CD8-positive, alpha-beta memory T cell (primary cell): Measurements from ENCODE around the gene FAM209A. TPM values are rescaled to one million over a fixed set of nuclear protein-coding genes. Genes with fewer than 3 reads are reported as not detected.
"Not testable (repeated sequence)": the region's sequence is repeated elsewhere in the genome, so short reads cannot be mapped to it uniquely, and the experiment has no call there.

Source experiments
- CTCF ChIA-PET: fragments of 350-600 bp; sonication (Branson Sonifier 250); formaldehyde crosslinking; loops from one replicate; lab custom pipeline; 2021; ENCODE audit warnings: antibody characterized with exemption; lab: Charles Lee
- POLR2A ChIA-PET: fragments of 350-600 bp; sonication (Branson Sonifier 250); formaldehyde crosslinking; loops from one replicate; lab custom pipeline; 2021; ENCODE audit warnings: antibody characterized with exemption; lab: Charles Lee
- DNase-seq, 5 donors: peaks; one replicate each; pipeline versions ENCODE4 v3.0.0 to v3.0.0-alpha.2; 2020 to 2022; ENCODE audit warnings: mixed read lengths in 1 of 5
- H3K27ac ChIP-seq: one replicate; pipeline ENCODE4 v1.7.0; 2013; ENCODE audit warnings: low read depth, mild to moderate bottlenecking, low read length, moderate library complexity
- H3K27me3 ChIP-seq: 2 replicates; pipeline ENCODE4 v1.7.0; 2013; ENCODE audit warnings: low read length, mild to moderate bottlenecking; ENCODE audit not compliant: insufficient read depth, poor library complexity, severe bottlenecking
- H3K36me3 ChIP-seq: 2 replicates; pipeline ENCODE4 v1.7.0; 2013; ENCODE audit warnings: mild to moderate bottlenecking, low read length, moderate library complexity; ENCODE audit not compliant: insufficient read depth
- H3K4me1 ChIP-seq: 2 replicates; pipeline ENCODE4 v1.7.0; 2013; ENCODE audit warnings: mild to moderate bottlenecking, low read length, moderate library complexity; ENCODE audit not compliant: insufficient read depth
- H3K4me3 ChIP-seq: 2 replicates; pipeline ENCODE4 v1.7.0; 2013; ENCODE audit warnings: mild to moderate bottlenecking, low read length
- H3K9me3 ChIP-seq: 2 replicates; pipeline ENCODE4 v1.7.0; 2013; ENCODE audit warnings: mild to moderate bottlenecking, low read length
- H3K27ac Mint-ChIP-seq, 8 donors: one replicate each; pipeline ENCODE4 v1.8.0; 2020 to 2021; ENCODE audit warnings: mixed read lengths in 8 of 8, mild to moderate bottlenecking in 6 of 8, inconsistent platforms in 3 of 8, moderate library complexity in 3 of 8
- H3K27me3 Mint-ChIP-seq, 2 donors: one replicate each; pipeline ENCODE4 v1.8.0; 2020 to 2021; ENCODE audit warnings: mixed read lengths in 2 of 2, mild to moderate bottlenecking in 1 of 2, moderate library complexity in 1 of 2
- H3K36me3 Mint-ChIP-seq, 3 donors: one replicate each; pipeline ENCODE4 v1.8.0; 2020 to 2021; ENCODE audit warnings: mixed read lengths in 3 of 3, inconsistent platforms in 1 of 3, mild to moderate bottlenecking in 1 of 3
- H3K4me1 Mint-ChIP-seq, 3 donors: one replicate each; pipeline ENCODE4 v1.8.0; 2020 to 2021; ENCODE audit warnings: mixed read lengths in 3 of 3, inconsistent platforms in 1 of 3, mild to moderate bottlenecking in 1 of 3
- H3K4me3 Mint-ChIP-seq, 7 donors: one replicate each; pipeline ENCODE4 v1.8.0; 2020 to 2021; ENCODE audit warnings: mixed read lengths in 7 of 7, mild to moderate bottlenecking in 6 of 7, moderate library complexity in 4 of 7, inconsistent platforms in 2 of 7
- H3K9me3 Mint-ChIP-seq, 5 donors: one replicate each; pipeline ENCODE4 v1.8.0; 2020 to 2022; ENCODE audit warnings: mixed read lengths in 5 of 5, mild to moderate bottlenecking in 3 of 5, moderate library complexity in 2 of 5, inconsistent platforms in 1 of 5
- polyA plus RNA-seq: library from polyadenylated mRNA; unstranded; fragments of 300-500 nt; fragmentation: Illumina TruSeq; gene quantifications from one replicate; pipeline ENCODE4 v1.2.3, GENCODE V29; 2021
- total RNA-seq, 2 experiments: library from RNA; stranded (reverse); gene quantifications; one replicate each; pipeline ENCODE4 v1.2.3, GENCODE V29; 2021

The FAM209A gene
- total and polyA plus RNA-seq, 3 experiments from 2014 or later, result 0.33 to 1.2 (median 1.0) TPM

DNA sequence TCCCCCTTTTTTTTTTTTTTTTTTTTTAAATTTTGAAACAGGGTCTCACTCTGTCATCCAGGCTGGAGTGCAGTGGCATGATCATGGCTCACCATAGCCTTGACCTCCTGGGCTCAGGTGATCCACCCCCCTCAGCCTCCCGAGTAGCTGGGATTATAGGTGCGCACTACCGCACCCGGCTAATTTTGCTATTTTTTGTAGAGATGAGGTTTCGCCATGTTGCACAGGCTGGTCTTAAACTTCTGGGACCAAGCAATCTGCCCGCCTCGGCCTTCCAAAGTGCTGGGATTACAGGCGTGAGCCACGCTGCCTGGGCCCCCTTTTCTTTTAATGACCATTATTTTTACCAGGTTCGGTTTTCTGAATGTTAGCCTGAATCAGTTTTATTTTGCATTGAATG is 5.0 kb upstream of the FAM209A start:
- H3K4me3 Mint-ChIP-seq, result no peak overlapping the region
- Histone ChIP-seq H3K27me3 (no peaks in the 10 kb centered on the region), H3K4me3 (no peak overlapping the region), H3K9me3 (peaks cover 15% of the 10 kb centered on the region), H3K27ac (no peak overlapping the region), H3K4me1 (no peaks in the 10 kb centered on the region), H3K36me3 (peaks cover 34% of the 10 kb centered on the region)
- H3K27me3 Mint-ChIP-seq, result peaks cover 0 to 1% of the 10 kb centered on the region in 2 donors
- DNase-seq, result no peak
- H3K27ac Mint-ChIP-seq, result no peak overlapping the region
- peaks cover 3 to 8% (median 5%) of the 10 kb centered on the region in 3 donors for H3K4me1 Mint-ChIP-seq
- H3K9me3 Mint-ChIP-seq, result peaks cover 19 to 43% (median 30%) of the 10 kb centered on the region in 5 donors
- ChIA-PET POLR2A (no interaction called here), CTCF (no interaction called here)
- H3K36me3 Mint-ChIP-seq, result peaks cover 37 to 71% (median 59%) of the 10 kb centered on the region in 3 donors

DNA sequence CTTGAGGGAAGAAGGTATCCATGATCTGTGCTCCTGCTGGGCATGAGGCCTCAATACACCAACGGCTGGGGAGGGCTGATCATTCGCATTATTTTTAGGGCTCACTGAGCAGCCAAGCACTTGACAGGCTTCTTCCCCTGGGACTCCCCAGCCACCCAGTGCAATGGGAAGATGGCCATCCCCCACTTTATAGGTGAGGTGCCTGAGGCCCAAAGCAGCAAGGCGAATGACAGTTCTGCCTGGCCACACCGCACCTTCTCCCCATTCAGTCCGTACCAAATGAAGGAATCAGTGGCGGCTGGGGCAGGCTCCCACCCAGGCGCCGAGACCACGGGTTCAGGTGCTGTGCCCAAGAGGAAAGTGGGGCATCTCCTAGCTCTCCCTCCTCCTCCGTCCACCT is 4.4 kb upstream of the FAM209A start:
- peaks cover 0 to 1% of the 10 kb centered on the region in 2 donors for H3K27me3 Mint-ChIP-seq
- Histone ChIP-seq H3K9me3 (peaks cover 15% of the 10 kb centered on the region), H3K36me3 (peaks cover 34% of the 10 kb centered on the region), H3K4me1 (no peaks in the 10 kb centered on the region), H3K27ac (no peak overlapping the region), H3K4me3 (no peak overlapping the region), H3K27me3 (no peaks in the 10 kb centered on the region)
- H3K27ac Mint-ChIP-seq, result no peak overlapping the region
- peaks cover 37 to 65% (median 59%) of the 10 kb centered on the region in 3 donors for H3K36me3 Mint-ChIP-seq
- no peak for DNase-seq
- POLR2A ChIA-PET, result no interaction called here
- H3K4me3 Mint-ChIP-seq, result no peak overlapping the region
- H3K4me1 Mint-ChIP-seq, result peaks cover 3 to 8% (median 5%) of the 10 kb centered on the region in 3 donors
- H3K9me3 Mint-ChIP-seq, result peaks cover 19 to 43% (median 30%) of the 10 kb centered on the region in 5 donors
- CTCF ChIA-PET, result no interaction called here

- Histone ChIP-seq H3K36me3 (peaks cover 34% of the 10 kb centered on the region), H3K9me3 (peaks cover 15% of the 10 kb centered on the region)
- H3K27me3 ChIP-seq, H3K4me1 Mint-ChIP-seq, H3K4me3 Mint-ChIP-seq, H3K27me3 Mint-ChIP-seq, DNase-seq, POLR2A ChIA-PET, H3K4me1 ChIP-seq, H3K4me3 ChIP-seq, H3K27ac ChIP-seq, CTCF ChIA-PET: not testable (repeated sequence)
- H3K36me3 Mint-ChIP-seq, result peaks cover 37 to 59% (median 58%) of the 10 kb centered on the region in 3 donors
- H3K27ac Mint-ChIP-seq, result peak overlapping the region in 1 of 8 donors; percentile 36
- H3K9me3 Mint-ChIP-seq, result peaks cover 19 to 43% (median 30%) of the 10 kb centered on the region in 5 donors
These were observed 3.7 kb upstream of the FAM209A start for GRCh38 chr20:56520746-56521354.

GRCh38 chr20:56522311-56522710 is 2.2 kb upstream of the FAM209A start:
- peaks cover 15% of the 10 kb centered on the region for H3K9me3 ChIP-seq
- Mint-ChIP-seq H3K4me1 (peaks cover 3 to 8% (median 5%) of the 10 kb centered on the region in 3 donors), H3K4me3 (no peak overlapping the region), H3K27me3 (peaks cover 0 to 1% of the 10 kb centered on the region in 2 donors), H3K36me3 (peaks cover 32 to 50% (median 43%) of the 10 kb centered on the region in 3 donors), H3K9me3 (peaks cover 19 to 43% (median 30%) of the 10 kb centered on the region in 5 donors), H3K27ac (no peak overlapping the region)
- no peak for DNase-seq
- H3K36me3 ChIP-seq, result peaks cover 24% of the 10 kb centered on the region
- H3K27ac ChIP-seq, result no peak overlapping the region
- no peak overlapping the region for H3K4me3 ChIP-seq
- no peaks in the 10 kb centered on the region for H3K4me1 ChIP-seq
- POLR2A ChIA-PET, result interaction anchor here (0.6 kb wide), 1 partner anchor 109 kb away, joined by 5 read pairs; no protein-coding TSS in a partner anchor
- H3K27me3 ChIP-seq, result no peaks in the 10 kb centered on the region
- CTCF ChIA-PET, result interaction anchor here (0.8 kb wide), 1 partner anchor 37 kb away, joined by 3 read pairs; no protein-coding TSS in a partner anchor

GRCh38 chr20:56527521-56527920 is 3.0 kb downstream of the FAM209A start:
- no peak for DNase-seq
- H3K27me3 Mint-ChIP-seq, result peaks cover 0 to 1% of the 10 kb centered on the region in 2 donors
- H3K36me3 Mint-ChIP-seq, result peaks cover 0 to 4% (median 2%) of the 10 kb centered on the region in 3 donors
- H3K27me3 ChIP-seq, result no peaks in the 10 kb centered on the region
- H3K36me3 ChIP-seq, result no peaks in the 10 kb centered on the region
- H3K9me3 Mint-ChIP-seq, result peaks cover 0 to 6% (median 3%) of the 10 kb centered on the region in 5 donors
- H3K9me3 ChIP-seq, result no peaks in the 10 kb centered on the region
- no peaks in the 10 kb centered on the region for H3K4me1 ChIP-seq
- H3K4me3 Mint-ChIP-seq, result no peak overlapping the region
- H3K4me3 ChIP-seq, result no peak overlapping the region
- peaks cover 3 to 8% (median 5%) of the 10 kb centered on the region in 3 donors for H3K4me1 Mint-ChIP-seq
- H3K27ac ChIP-seq, result no peak overlapping the region
- POLR2A ChIA-PET, result no interaction called here
- H3K27ac Mint-ChIP-seq, result peak overlapping the region in 1 of 8 donors; percentile 26
- CTCF ChIA-PET, result no interaction called here

- DNase-seq, CTCF ChIA-PET, H3K9me3 ChIP-seq, H3K27ac ChIP-seq, H3K4me1 ChIP-seq, POLR2A ChIA-PET, H3K36me3 Mint-ChIP-seq, H3K4me3 Mint-ChIP-seq, H3K27me3 ChIP-seq, H3K4me3 ChIP-seq, H3K9me3 Mint-ChIP-seq, H3K4me1 Mint-ChIP-seq, H3K27me3 Mint-ChIP-seq, H3K36me3 ChIP-seq: not testable (repeated sequence)
- peak within 1 kb of the TSS in 1 of 8 donors; percentile 43 for H3K27ac Mint-ChIP-seq
These were observed 8.4 kb downstream of the FAM209A start, which contains the start of gene FAM209B for GRCh38 chr20:56532946-56533345. TSS of gene FAM209B (plus strand) at chr20:56533246. CDS start at chr20:56533342, 96 bp downstream.

DNA sequence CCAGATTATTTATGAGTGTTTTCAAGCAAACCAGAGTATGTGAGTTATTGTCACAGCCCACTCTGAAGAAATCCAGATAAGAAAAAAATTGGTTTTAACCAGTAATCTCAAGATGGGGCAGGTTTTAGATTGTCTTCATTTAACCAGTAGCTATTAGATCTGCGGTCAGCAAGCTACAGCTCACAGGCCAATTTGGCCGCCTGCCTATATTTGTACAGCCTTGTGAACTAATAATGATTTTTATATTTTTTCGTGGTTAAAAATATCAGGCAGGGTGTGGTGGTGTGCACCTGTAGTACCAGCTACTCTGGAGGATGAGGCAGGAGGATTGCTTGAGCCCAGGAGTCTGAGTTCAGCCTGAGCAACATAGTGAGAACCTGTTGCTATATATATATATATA is 13.5 kb downstream of the FAM209A start:
- H3K36me3 Mint-ChIP-seq, result peaks cover 0 to 5% (median 5%) of the 10 kb centered on the region in 3 donors
- DNase-seq, result no peak
- Histone ChIP-seq H3K36me3 (no peaks in the 10 kb centered on the region), H3K9me3 (no peaks in the 10 kb centered on the region), H3K4me3 (no peak overlapping the region), H3K27me3 (no peaks in the 10 kb centered on the region), H3K27ac (no peak overlapping the region), H3K4me1 (no peaks in the 10 kb centered on the region)
- ChIA-PET POLR2A (no interaction called here), CTCF (interaction anchor here (2.0 kb wide), 1 partner anchor 12 kb away, joined by 6 read pairs; no protein-coding TSS in a partner anchor)
- H3K27ac Mint-ChIP-seq, result no peak overlapping the region
- H3K4me1 Mint-ChIP-seq, result no peaks in the 10 kb centered on the region
- no peaks in the 10 kb centered on the region for H3K9me3 Mint-ChIP-seq
- H3K4me3 Mint-ChIP-seq, result no peak overlapping the region
- peaks cover 0 to 2% of the 10 kb centered on the region in 2 donors for H3K27me3 Mint-ChIP-seq

DNA sequence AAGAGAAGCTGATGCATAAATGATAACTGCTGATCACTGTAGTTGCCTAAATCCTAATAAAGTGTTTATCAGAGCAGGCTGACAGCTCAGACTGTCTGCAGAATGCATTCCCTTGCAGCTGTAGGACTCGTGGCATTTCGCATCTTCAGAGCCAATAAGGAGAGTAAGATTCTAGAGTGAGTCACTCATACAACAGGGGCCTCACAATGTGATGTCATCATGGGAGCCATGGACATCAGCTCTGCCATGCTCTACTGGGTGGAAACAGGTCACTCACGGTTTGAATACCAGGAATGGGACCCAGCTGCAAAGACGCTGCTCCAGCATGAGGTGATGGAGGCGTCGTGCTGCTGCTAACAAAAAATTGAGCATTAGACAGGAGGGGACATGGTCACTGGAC is 15.9 kb downstream of the FAM209A start:
- no peaks in the 10 kb centered on the region for H3K4me1 ChIP-seq
- no peak overlapping the region for H3K4me3 Mint-ChIP-seq
- no peaks in the 10 kb centered on the region for H3K9me3 Mint-ChIP-seq
- no peaks in the 10 kb centered on the region for H3K9me3 ChIP-seq
- DNase-seq, result no peak
- H3K36me3 Mint-ChIP-seq, result peaks cover 0 to 5% (median 3%) of the 10 kb centered on the region in 3 donors
- no peak overlapping the region for H3K4me3 ChIP-seq
- H3K27ac Mint-ChIP-seq, result peak overlapping the region in 2 of 8 donors; percentile 3 to 50
- no peaks in the 10 kb centered on the region for H3K27me3 ChIP-seq
- ChIA-PET CTCF (no interaction called here), POLR2A (no interaction called here)
- no peak overlapping the region for H3K27ac ChIP-seq
- H3K4me1 Mint-ChIP-seq, result no peaks in the 10 kb centered on the region
- H3K27me3 Mint-ChIP-seq, result peaks cover 0 to 2% of the 10 kb centered on the region in 2 donors
- H3K36me3 ChIP-seq, result no peaks in the 10 kb centered on the region
